Endothelial cell of umbilical vein (primary cell): ENCODE data around the gene LHX3.

ENCODE experiments used
- CTCF ChIP-seq, 2 donors: IDR thresholded peaks; 1 replicate in 1 of 2; 2 replicates in 1 of 2; pipeline ENCODE4 v1.5.1; 2011; ENCODE audit warnings: low read length in 2 of 2, mild to moderate bottlenecking in 2 of 2, moderate library complexity in 2 of 2, control low read depth in 1 of 2, inconsistent platforms in 1 of 2, low read depth in 1 of 2; ENCODE audit not compliant: insufficient read depth in 1 of 2; ENCODE audit errors: extremely low read depth in 1 of 2
- EZH2 ChIP-seq: IDR thresholded peaks from 2 replicates; pipeline ENCODE4 v1.6.1; 2012; ENCODE audit warnings: borderline replicate concordance, low read depth, mild to moderate bottlenecking, moderate library complexity, low read length, inconsistent platforms; ENCODE audit not compliant: severe bottlenecking
- FOS ChIP-seq: IDR thresholded peaks from 2 replicates; pipeline ENCODE4 v1.6.1; 2011; ENCODE audit warnings: mild to moderate bottlenecking, low read length, moderate library complexity, borderline replicate concordance; ENCODE audit not compliant: insufficient read depth
- MYC ChIP-seq: IDR thresholded peaks from one replicate; pipeline ENCODE4 v1.6.1; 2011; ENCODE audit warnings: mild to moderate bottlenecking, low read depth, low read length
- POLR2A ChIP-seq: IDR thresholded peaks from 2 replicates; pipeline ENCODE4 v1.6.1; 2012; ENCODE audit warnings: low read depth, mild to moderate bottlenecking, control low read depth, low read length
- POLR2AphosphoS5 ChIP-seq: IDR thresholded peaks from 2 replicates; pipeline ENCODE4 v1.6.1; 2012; ENCODE audit warnings: low read depth, mild to moderate bottlenecking, control low read depth, low read length, moderate library complexity; ENCODE audit not compliant: insufficient read depth

DNA sequence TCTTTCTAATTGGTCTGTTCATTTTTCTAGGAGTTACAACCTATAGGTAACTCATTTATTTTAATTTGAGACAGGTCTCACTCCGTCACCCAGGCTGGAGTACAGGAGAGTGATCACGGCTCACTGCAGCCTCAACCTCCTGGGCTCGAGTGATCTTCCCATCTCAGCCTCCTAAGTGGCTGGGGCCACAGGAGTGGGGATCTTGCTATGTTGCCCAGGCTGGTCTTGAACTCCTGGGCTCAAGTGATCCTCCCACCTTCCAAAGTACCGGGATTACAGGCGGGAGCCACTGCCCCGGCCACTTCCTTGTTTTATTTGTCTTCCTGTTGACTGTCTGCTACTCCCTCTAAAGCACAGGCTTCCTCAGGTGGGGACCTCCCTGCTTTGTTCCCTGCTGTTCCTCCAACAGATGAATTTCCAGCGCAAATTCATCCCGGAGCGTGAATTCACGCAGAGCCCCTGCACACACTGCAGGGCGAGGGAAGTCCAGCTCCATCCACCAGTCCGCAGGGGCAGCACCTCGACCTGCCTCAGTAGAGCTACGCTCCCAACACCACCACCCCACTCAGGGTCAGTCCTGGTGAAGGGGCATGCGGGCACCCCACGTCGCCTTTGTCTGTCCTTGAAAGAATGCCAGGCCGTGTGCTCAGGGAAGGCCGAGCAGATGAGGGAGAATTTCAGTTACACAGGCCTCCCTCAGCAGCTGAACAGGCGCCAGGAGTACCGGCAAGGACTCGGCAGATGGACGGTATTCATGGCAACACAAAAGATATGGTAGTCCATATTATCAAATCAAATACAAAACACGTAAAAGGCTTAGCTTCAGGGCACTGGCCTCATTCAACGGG lies 34.4 kb upstream of the LHX3 start:
- TF ChIP-seq CTCF (IDR thresholded peaks at IDR 0.05; ENCODE audit: extremely low read depth in 1 of 2, insufficient read depth in 1 of 2, low read depth in 1 of 2, low read length in 2 of 2) (no peak), EZH2 (no peak), MYC (no peak), POLR2AphosphoS5 (no peak), POLR2A (no peak), FOS (no peak)
